ENCODE results near the gene DDX54. TPM values are rescaled to one million over a fixed set of nuclear protein-coding genes. Genes with fewer than 3 reads are reported as not detected.

The DDX54 gene, protein sequence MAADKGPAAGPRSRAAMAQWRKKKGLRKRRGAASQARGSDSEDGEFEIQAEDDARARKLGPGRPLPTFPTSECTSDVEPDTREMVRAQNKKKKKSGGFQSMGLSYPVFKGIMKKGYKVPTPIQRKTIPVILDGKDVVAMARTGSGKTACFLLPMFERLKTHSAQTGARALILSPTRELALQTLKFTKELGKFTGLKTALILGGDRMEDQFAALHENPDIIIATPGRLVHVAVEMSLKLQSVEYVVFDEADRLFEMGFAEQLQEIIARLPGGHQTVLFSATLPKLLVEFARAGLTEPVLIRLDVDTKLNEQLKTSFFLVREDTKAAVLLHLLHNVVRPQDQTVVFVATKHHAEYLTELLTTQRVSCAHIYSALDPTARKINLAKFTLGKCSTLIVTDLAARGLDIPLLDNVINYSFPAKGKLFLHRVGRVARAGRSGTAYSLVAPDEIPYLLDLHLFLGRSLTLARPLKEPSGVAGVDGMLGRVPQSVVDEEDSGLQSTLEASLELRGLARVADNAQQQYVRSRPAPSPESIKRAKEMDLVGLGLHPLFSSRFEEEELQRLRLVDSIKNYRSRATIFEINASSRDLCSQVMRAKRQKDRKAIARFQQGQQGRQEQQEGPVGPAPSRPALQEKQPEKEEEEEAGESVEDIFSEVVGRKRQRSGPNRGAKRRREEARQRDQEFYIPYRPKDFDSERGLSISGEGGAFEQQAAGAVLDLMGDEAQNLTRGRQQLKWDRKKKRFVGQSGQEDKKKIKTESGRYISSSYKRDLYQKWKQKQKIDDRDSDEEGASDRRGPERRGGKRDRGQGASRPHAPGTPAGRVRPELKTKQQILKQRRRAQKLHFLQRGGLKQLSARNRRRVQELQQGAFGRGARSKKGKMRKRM
- total RNA-seq (2014; rRNA removed; shearing (Covaris generic)) = 93.9 and 101 TPM in 2 replicates

DNA sequence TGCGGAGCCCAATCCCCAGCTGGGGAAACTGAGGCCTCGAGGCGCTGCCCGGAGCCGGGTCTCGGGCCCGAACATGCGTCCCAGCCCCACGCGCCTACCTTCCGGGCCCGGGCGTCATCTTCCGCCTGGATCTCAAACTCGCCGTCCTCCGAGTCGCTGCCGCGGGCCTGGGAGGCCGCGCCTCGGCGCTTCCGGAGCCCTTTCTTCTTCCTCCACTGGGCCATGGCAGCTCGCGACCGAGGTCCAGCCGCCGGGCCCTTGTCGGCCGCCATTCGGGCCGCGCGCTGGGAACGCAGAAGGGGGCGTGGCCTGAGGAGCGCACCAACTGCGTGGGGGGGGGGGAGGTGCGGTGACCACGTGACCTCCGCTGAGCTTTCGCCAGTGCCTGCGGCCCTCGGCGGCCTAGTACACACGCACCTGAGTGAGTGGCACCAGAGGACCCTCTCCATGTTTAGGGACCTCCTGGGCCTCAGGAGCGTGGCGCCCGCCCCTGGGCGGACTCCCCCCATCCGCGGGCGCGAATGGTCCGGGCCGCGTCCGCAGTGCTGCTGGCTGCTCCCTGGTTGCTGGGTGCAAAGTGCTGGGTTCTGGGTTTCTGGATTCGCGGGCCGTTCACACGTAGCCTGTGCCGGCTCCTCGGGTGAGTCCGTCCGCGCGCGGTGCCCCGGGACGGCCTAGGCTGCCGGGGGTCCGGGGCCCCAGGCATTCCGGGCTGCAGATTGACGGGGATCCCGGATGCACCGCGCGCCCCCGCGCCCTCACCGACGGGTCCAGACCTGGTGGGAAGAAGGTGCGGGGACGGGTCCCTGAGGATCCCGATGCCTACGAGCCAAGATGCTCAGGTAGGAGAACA lies at the start of gene DDX54, which contains the start of gene RITA1:
Gene DDX54, minus strand, starts transcription at position 299 of the 853 bp plus-strand sequence. Its CDS starts 27 bp downstream, at position 272.
Gene RITA1, plus strand, starts transcription at position 542 of the 853 bp plus-strand sequence. CDS start 1,026 bp downstream, outside the sequence.
- DNase-seq = peak; percentile 96
- Histone ChIP-seq H3K27me3 (ENCODE audit: control insufficient read depth, insufficient read depth, low read length) (no peaks in the 10 kb centered on the region), H3K4me3 (ENCODE audit: insufficient read depth, low read depth, low read length) (peak within 1 kb of the TSS; percentile 97), H3K36me3 (replicated peaks; ENCODE audit: control insufficient read depth, insufficient read depth, low read length) (peaks cover 16% of the 10 kb centered on the region)

DNA sequence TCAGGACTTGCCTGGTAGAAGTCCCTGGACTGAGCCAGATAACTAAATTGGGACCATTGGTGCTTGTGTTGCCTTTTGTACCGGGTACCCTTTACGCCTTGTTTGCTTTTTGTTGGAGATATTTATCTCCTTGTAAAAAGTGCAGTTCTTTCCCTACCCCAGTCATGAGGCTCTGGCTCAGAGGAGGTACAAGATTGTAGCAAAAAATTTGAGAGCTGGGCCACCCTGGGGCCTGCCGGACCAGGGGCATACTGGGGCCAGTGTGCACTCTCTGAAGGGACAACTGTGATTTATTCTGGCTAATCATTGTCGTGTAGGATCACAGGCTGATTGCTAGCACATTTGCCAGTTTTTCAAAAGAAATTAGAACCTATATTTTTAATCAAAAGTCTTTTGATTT lies 49.2 kb upstream of the DDX54 start:
- DNase-seq = no peak
- peaks cover 11% of the 10 kb centered on the region for H3K36me3 ChIP-seq (replicated peaks; ENCODE audit: control insufficient read depth, insufficient read depth, low read length)
- H3K4me3 ChIP-seq (ENCODE audit: insufficient read depth, low read depth, low read length) = no peak overlapping the region
- no peaks in the 10 kb centered on the region for H3K27me3 ChIP-seq (ENCODE audit: control insufficient read depth, insufficient read depth, low read length)

DNA sequence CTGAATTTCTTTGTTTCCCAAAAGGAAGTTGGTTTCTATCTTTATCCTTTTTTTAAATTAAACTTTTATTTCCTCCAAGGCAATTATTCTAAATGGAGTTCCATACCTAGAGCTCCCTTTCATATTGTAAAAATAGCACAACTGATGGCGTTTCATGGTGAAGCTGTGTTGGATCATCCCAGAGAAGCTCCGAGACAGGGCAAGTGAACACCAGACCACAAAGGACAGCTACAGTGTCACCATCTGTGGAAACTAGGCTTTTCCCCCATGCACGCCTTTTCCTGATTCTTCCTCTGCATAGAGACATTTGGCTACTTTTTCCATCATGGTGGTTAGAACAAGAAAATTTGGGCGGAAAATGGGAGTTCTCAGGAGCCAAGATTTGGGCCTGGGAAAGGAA lies 48.7 kb upstream of the DDX54 start:
- no peaks in the 10 kb centered on the region for H3K27me3 ChIP-seq (ENCODE audit: control insufficient read depth, insufficient read depth, low read length)

DNA sequence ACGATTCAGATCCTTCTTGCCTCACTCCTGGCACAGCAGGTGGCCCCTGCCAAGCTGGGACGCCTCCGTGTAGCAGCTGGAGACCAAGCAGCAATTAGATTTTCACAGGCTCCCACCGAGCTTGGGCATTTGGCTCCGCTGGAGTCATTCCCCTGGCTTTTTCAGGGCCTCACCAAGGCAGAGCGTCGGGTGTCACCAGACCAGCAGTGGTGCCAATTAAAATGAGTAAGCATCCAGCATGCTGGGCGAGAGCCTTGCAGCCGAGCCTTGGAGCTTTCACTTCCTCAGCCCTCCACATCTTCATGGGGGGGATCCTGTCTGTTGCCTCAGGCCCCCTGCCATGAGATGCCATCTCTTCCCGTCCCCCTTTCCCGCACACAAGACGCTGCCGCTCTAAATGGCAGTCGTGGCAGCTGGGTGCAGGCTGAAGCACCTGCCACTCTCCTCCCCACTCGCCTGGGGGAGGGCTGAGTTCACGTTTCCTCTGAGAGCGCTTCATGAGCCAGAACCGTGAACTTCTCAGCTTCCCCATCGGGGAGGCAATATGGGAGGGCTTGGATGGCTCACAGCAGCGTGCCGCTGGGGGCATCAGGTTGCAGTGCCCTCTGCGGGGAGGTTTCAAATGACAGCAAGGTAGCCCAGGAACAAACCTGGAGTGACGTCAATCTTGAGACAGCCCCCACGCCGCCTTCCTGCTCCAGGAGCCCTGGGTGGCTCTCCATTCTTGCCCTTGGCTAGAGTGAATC lies 47.7 kb upstream of the DDX54 start:
- Histone ChIP-seq H3K4me3 (ENCODE audit: insufficient read depth, low read depth, low read length) (no peak overlapping the region), H3K27me3 (ENCODE audit: control insufficient read depth, insufficient read depth, low read length) (no peaks in the 10 kb centered on the region), H3K36me3 (replicated peaks; ENCODE audit: control insufficient read depth, insufficient read depth, low read length) (peaks cover 12% of the 10 kb centered on the region)
- DNase-seq = peak; percentile 85

More for the DNA sequence above, 48.7 kb upstream of the DDX54 start:
- H3K36me3 ChIP-seq (replicated peaks; ENCODE audit: control insufficient read depth, insufficient read depth, low read length) = peaks cover 12% of the 10 kb centered on the region
- no peak overlapping the region for H3K4me3 ChIP-seq (ENCODE audit: insufficient read depth, low read depth, low read length)
- no peak for DNase-seq

DNA sequence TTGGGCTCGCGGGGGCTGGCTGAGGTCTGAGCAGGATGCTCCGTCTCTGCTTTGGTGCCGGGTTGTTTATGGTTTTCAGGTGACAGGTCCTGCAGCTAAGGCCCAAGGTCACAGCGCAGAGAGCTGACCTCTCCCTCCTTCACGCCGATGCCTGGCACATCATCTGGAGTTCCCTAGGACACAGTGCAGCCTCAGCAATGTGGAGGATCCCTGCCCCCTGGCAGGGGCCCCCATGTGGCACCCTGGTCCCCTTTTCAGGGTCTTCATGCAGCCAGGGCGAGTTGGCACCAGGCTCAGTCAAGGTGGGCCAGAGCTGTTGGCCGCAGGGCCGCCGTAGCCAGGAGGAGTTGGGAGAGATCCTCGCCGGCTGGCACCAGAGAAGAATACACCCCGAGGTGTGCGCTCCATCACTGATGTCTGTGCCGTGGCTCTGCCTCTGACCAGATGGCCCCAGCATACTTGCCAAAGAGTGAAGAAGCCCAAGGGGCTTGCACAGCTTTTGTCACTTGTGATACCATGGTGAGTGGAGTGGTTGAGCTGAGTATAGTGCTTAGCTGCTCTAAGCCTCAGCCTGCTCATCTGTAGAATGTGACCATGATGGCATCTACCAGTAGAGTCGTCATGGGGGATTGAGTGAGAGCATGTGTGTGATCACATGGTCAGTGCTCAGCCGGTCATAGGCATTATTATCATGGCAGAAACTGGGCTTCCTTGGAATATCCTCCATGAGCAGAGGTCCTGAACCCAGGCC lies 47.0 kb upstream of the DDX54 start:
- Histone ChIP-seq H3K36me3 (replicated peaks; ENCODE audit: control insufficient read depth, insufficient read depth, low read length) (peaks cover 15% of the 10 kb centered on the region), H3K4me3 (ENCODE audit: insufficient read depth, low read depth, low read length) (no peak overlapping the region), H3K27me3 (ENCODE audit: control insufficient read depth, insufficient read depth, low read length) (no peaks in the 10 kb centered on the region)
- no peak for DNase-seq

DNA sequence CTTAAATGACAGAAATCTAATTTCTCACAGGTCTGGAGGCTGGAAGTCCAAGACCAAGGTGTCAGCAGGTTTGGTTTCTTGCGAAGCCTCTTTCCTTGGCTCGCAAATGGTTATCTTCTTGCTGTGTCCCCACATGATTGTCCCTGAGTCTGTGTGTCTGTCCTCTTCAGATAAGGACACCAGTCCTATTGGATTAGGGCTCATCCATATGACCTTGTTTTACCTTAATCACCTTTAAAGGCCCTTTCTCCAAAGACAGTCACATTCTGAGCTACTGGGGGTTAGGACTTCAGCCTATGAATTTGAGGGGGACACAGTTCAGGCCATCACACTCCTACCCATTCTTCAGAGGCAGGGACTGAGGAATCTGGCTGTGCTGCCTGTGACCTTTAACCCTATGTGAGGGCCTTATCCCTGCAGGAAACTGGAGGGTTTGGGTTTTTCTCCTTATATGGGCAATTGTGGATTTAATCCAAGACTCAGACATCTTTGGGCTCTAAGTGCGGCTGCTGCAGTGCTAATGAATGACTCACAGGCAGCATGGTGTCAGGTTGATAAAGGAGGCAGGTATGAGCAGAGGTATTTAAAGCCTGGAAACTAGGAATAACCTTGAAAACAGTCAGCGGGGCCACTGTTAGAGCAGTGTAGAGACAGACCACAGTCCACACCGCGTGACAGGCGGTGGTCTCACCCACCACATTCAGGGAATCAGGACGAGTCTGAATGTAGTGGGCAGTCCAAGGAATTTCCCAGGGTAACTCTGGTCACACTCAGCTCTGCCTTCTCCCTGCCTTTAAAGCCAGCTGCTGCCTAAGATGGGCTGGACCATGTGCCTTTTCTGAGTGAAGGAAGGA lies 46.2 kb upstream of the DDX54 start:
- Histone ChIP-seq H3K36me3 (replicated peaks; ENCODE audit: control insufficient read depth, insufficient read depth, low read length) (peaks cover 17% of the 10 kb centered on the region), H3K27me3 (ENCODE audit: control insufficient read depth, insufficient read depth, low read length) (no peaks in the 10 kb centered on the region), H3K4me3 (ENCODE audit: insufficient read depth, low read depth, low read length) (no peak overlapping the region)
- DNase-seq = no peak

DNA sequence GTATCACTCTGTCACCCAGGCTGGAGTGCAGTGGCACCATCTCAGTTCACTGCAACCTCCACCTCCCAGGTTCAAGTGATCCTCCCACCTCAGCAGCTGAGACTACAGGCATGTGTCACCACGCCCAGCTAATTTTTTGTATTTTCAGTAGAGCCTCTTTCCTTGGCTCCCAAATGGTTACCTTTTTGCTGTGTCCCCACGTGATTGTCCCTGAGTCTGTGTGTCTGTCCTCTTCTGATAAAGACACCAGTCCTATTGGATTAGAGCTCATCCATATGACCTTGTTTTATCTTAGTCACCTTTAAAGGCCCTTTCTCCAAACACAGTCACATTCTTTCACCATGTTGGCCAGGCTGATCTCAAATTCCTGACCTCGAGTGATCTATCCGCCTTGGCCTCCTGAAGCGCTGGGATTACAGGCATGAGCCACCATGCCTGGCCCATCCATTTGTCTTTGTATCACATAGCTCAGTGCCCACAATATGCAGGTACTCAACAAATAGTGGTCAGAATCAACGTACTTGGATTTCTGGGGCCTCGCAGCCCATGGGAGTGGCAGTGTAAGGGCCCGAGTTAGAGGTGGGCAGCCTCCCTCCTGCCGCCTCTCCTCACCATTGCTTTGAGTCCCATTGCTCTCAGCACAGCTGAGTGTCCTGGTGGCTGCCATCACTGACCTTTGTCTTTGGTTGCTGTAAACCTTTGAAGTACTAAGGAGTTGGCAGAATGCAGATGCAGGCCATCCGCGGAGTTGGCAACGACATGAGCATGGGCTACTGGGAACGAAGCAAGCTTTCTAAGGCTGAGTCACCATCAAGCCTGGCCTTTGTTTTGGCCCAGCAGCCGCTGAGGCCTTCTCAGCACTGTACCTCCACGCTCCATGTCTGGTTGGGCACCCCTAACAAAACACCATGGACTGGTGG lies 45.3 kb upstream of the DDX54 start:
- Histone ChIP-seq H3K36me3 (replicated peaks; ENCODE audit: control insufficient read depth, insufficient read depth, low read length) (peaks cover 17% of the 10 kb centered on the region), H3K4me3 (ENCODE audit: insufficient read depth, low read depth, low read length) (no peak overlapping the region), H3K27me3 (ENCODE audit: control insufficient read depth, insufficient read depth, low read length) (no peaks in the 10 kb centered on the region)
- DNase-seq = no peak

DNA sequence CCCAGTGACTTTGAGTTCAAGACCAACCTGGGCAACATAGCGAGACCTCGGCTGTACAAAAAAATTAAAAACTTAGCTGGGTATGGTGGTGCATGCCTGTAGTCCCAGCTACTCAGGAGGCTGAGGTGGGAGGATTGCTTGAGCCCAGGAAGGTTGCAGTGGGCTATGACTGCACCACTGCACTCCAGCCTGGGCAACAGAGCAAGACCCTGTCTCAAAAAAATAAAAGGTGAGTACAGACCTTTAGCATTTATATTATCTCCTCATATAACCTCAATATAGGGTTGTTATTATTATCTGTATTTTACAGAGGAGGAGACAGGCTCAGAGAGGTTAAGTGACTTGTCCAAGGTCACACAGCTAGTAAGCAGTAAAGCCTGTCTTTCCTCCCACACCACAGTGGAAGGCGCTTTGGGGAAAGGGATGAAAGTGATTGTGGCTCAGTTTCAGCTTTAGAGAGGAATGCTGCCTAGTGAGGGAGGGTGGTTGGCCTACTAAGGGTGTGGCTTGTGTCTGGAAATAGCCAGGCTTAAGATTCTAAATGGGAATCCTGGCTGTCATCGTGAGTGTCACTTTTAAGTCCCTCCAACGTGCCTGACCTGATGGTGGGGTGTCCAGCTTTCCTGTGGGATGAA lies 43.2 kb upstream of the DDX54 start:
- no peaks in the 10 kb centered on the region for H3K27me3 ChIP-seq (ENCODE audit: control insufficient read depth, insufficient read depth, low read length)
- no peak overlapping the region for H3K4me3 ChIP-seq (ENCODE audit: insufficient read depth, low read depth, low read length)
- no peak for DNase-seq
- H3K36me3 ChIP-seq (replicated peaks; ENCODE audit: control insufficient read depth, insufficient read depth, low read length) = peaks cover 17% of the 10 kb centered on the region

DNA sequence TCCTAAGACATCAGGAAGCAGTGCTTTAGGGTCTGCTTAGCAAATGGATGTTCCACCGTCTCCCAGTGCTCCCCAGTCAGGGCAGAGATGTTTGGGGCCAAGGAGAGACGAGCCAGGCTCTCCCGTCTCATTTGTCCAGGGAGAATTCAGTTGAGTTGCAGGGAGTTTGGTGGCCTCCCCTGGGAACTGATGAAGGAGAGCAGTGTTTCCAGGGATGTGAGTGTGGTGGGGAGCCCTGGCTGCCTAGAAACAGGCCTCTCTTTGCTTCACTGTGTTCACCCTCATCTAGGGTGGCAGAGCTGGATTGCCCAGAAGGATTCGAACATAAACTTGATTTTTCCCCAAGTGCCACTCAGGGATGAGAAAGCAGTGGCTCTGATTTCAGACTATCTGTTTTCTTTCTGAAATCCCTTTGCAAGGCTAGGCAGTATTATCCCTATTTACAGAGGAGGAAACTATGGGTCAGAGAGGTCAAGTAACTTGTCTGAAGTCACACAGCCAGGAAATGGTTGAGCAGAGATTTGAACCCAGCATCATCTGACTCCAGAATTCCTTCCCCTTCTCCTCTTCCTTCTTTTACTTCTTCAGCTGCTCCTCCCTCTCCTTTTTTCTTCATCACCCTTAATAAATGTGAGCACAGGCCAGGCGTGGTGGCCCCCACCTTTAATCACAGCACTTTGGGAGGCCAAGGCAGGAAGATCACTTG lies 42.6 kb upstream of the DDX54 start:
- H3K36me3 ChIP-seq (replicated peaks; ENCODE audit: control insufficient read depth, insufficient read depth, low read length) = peaks cover 17% of the 10 kb centered on the region
- no peak for DNase-seq
- no peak overlapping the region for H3K4me3 ChIP-seq (ENCODE audit: insufficient read depth, low read depth, low read length)
- H3K27me3 ChIP-seq (ENCODE audit: control insufficient read depth, insufficient read depth, low read length) = no peaks in the 10 kb centered on the region

DNA sequence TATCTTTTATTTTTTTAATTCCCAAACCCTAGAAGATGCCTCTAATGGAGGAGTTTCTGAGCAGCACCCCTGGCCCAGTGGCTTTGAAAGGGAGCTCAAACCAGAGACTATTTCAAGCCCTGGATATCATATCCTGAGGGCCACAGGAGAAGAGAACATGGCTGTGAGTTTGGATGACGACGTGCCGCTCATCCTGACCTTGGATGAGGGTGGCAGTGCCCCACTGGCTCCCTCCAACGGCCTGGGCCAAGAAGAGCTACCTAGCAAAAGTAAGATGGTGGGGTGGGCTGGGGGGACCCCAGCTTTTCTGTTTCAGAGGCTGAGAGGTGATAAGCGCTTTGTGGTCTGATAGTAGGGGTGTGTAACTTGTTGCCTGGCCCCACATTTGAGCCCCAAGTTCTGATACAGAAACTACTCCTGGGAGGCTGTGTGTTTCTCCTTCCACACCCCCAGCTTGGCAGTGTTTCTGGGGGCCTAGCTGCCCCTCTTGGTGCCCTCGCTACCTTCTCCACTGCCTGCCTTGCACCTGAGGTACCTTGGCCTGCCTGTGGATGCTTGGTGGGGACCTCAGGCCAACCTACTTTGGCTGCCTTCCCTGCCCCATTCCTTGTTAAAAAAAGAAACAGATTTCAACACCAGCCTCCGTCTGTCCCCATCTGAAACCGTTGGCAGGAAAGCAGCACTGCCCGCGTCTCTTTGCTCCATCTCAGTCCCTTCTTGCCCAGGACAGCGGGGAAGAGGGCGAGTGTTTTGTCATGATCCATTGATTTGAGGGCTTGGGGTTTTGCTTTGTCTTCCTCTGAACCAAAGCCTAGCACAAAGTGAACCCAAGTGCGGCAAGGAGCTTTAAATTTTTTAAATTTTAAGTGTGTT lies 41.7 kb upstream of the DDX54 start:
- no peaks in the 10 kb centered on the region for H3K27me3 ChIP-seq (ENCODE audit: control insufficient read depth, insufficient read depth, low read length)
- no peak for DNase-seq
- H3K4me3 ChIP-seq (ENCODE audit: insufficient read depth, low read depth, low read length) = no peak overlapping the region
- peaks cover 12% of the 10 kb centered on the region for H3K36me3 ChIP-seq (replicated peaks; ENCODE audit: control insufficient read depth, insufficient read depth, low read length)
